Measurements from ENCODE around the gene TMOD1. TPM values are rescaled to one million over a fixed set of nuclear protein-coding genes. Genes with fewer than 3 reads are reported as not detected.
"Not testable (repeated sequence)": the region's sequence is repeated elsewhere in the genome, so short reads cannot be mapped to it uniquely, and the experiment has no call there.

The TMOD1 gene
- polyA plus RNA-seq, 1 experiment: 0.10 TPM

DNA sequence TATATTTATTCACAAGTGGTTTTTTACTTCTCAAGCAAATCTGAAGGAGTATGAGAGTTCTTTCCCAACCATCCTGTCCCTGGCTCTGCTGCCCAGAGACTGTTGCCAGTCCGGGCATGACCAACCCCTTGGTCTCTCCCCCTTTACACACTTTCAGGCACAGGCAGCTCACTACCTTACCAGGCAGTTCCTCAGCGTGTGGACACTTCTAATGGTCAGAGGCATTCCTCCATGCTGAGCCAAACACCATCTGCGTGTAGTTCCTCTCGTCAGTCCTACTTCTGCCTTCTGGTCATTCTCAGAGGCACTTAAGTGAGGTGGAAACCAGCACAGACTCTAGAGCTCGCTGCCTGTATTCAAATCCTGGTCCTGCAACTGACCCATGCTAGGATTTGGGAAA, 75.6 kb downstream of the TMOD1 start:
- H3K27ac ChIP-seq (ENCODE audit: low read depth, low read length): no peak overlapping the region
- H3K4me3 ChIP-seq (ENCODE audit: low read depth, low read length): no peak overlapping the region
- CTCF ChIA-PET: interaction anchor here (1.0 kb wide), 1 partner anchor 39 kb away, joined by 3 read pairs; no protein-coding TSS in a partner anchor
- POLR2A ChIA-PET: no interaction called here
- TF ChIP-seq, protein P1, sequence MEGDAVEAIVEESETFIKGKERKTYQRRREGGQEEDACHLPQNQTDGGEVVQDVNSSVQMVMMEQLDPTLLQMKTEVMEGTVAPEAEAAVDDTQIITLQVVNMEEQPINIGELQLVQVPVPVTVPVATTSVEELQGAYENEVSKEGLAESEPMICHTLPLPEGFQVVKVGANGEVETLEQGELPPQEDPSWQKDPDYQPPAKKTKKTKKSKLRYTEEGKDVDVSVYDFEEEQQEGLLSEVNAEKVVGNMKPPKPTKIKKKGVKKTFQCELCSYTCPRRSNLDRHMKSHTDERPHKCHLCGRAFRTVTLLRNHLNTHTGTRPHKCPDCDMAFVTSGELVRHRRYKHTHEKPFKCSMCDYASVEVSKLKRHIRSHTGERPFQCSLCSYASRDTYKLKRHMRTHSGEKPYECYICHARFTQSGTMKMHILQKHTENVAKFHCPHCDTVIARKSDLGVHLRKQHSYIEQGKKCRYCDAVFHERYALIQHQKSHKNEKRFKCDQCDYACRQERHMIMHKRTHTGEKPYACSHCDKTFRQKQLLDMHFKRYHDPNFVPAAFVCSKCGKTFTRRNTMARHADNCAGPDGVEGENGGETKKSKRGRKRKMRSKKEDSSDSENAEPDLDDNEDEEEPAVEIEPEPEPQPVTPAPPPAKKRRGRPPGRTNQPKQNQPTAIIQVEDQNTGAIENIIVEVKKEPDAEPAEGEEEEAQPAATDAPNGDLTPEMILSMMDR (IDR thresholded peaks at IDR 0.05; ENCODE audit: low read depth, low read length): no peak
- H3K27me3 ChIP-seq (ENCODE audit: control insufficient read depth, insufficient read depth, low read length): no peaks in the 10 kb centered on the region
- peaks cover 4% of the 10 kb centered on the region; the same call in 1 of the 2 replicates for H3K9me3 ChIP-seq (ENCODE audit: control insufficient read depth, insufficient read depth, low read length)
- no peak for DNase-seq (ENCODE audit: low read depth, low spot score)

DNA sequence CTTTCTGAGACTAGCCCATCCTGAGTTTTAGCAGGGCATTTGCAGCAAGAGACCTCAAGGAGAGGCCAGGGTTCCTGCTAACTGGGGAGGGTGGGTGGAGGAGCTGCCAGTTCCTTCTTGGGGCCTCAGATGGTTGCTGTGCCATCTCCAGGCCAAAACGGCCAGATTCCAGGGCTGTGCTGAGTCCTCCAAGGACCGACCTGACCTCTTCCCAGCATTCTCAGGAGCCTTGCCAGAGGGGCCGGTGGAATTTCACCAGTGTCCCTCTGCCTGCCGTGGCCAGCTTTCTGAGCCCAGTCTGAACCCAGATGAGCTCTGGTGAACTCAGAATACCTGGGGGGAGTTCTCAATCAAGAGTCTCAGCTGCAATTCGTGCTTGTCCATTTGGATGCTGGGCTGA, 77.4 kb downstream of the TMOD1 start:
- Histone ChIP-seq H3K4me3 (ENCODE audit: low read depth, low read length) (no peak overlapping the region), H3K27me3 (ENCODE audit: control insufficient read depth, insufficient read depth, low read length) (no peaks in the 10 kb centered on the region), H3K9me3 (ENCODE audit: control insufficient read depth, insufficient read depth, low read length) (no peaks in the 10 kb centered on the region; the same call in 1 of the 2 replicates), H3K27ac (ENCODE audit: low read depth, low read length) (no peak overlapping the region)
- TF ChIP-seq, protein P1 (IDR thresholded peaks at IDR 0.05; ENCODE audit: low read depth, low read length): no peak
- no peak for DNase-seq (ENCODE audit: low read depth, low spot score)
- ChIA-PET POLR2A (no interaction called here), CTCF (interaction anchor here (1.2 to 1.4 kb wide), 3 partner anchors 20 to 110 kb away, joined by 3 to 8 read pairs (median 3); no protein-coding TSS in a partner anchor)

DNA sequence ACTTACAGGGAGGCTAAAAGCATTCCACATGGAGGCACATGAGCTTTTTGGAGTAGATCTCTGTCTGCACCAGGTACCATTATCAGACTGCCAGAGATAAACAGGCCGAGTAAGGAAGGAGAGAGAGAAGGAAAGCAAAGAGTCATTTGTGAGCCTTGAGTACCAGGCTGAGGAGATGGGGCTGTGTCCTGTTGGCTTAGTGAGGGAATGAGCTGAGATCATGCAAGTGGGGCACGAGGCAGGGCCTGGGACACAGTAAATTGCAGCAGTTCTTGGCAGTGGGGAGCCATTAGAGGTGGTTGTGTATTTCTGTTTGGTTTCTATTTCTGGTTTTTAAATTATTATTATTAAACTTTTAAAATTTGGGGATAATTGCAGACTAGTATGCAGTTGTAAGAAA, 78.4 kb downstream of the TMOD1 start:
- TF ChIP-seq, protein P1 (IDR thresholded peaks at IDR 0.05; ENCODE audit: low read depth, low read length): no peak
- Histone ChIP-seq H3K4me3 (ENCODE audit: low read depth, low read length) (no peak overlapping the region), H3K9me3 (ENCODE audit: control insufficient read depth, insufficient read depth, low read length) (no peaks in the 10 kb centered on the region), H3K27ac (ENCODE audit: low read depth, low read length) (no peak overlapping the region), H3K27me3 (ENCODE audit: control insufficient read depth, insufficient read depth, low read length) (no peaks in the 10 kb centered on the region)
- DNase-seq (ENCODE audit: low read depth, low spot score): no peak
- ChIA-PET POLR2A (no interaction called here), CTCF (interaction anchor here (1.2 to 1.4 kb wide), 3 partner anchors 19 to 111 kb away, joined by 3 to 8 read pairs (median 3); no protein-coding TSS in a partner anchor)

DNA sequence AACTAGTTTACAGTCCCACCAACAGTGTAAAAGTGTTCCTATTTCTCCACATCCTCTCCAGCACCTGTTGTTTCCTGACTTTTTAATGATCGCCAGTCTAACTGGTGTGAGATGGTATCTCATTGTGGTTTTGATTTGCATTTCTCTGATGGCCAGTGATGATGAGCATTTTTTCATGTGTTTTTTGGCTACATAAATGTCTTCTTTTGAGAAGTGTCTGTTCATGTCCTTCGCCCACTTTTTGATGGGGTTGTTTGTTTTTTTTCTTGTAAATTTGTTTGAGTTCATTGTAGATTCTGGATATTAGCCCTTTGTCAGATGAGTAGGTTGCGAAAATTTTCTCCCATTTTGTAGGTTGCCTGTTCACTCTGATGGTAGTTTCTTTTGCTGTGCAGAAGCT, 80.1 kb downstream of the TMOD1 start:
- H3K27me3 ChIP-seq (ENCODE audit: control insufficient read depth, insufficient read depth, low read length); H3K27ac ChIP-seq (ENCODE audit: low read depth, low read length); H3K4me3 ChIP-seq (ENCODE audit: low read depth, low read length); CTCF ChIA-PET; H3K9me3 ChIP-seq (ENCODE audit: control insufficient read depth, insufficient read depth, low read length); POLR2A ChIA-PET; DNase-seq (ENCODE audit: low read depth, low spot score): not testable (repeated sequence)

DNA sequence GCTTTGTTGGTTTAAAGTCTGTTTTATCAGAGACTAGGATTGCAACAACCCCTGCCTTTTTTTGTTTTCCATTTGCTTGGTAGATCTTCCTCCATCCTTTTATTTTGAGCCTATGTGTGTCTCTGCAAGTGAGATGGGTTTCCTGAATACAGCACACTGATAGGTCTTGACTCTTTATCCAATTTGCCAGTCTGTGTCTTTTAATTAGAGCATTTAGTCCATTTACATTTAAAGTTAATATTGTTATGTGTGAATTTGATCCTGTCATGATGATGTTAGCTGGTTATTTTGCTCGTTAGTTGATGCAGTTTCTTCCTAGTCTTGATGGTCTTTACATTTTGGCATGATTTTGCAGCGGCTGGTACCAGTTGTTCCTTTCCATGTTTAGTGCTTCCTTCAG, 83.3 kb downstream of the TMOD1 start:
- POLR2A ChIA-PET; DNase-seq (ENCODE audit: low read depth, low spot score): not testable (repeated sequence)

DNA sequence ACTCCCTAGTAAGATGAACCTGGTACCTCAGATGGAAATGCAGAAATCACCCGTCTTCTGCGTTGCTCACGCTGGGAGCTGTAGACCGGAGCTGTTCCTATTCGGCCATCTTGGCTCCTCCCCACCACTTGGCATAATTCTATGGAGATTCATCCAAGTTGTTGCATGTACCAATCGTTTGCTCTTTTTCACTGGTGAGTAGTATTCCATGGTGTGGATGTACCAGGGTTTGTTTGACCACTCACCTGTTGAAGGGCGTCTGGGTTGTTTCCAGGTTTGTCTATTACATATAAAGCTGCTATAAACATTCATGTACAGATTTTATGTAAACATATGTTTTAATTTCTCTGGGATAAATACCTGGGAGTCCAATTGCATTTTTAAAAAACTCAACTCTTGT, 85.4 kb downstream of the TMOD1 start:
- H3K27ac ChIP-seq (ENCODE audit: low read depth, low read length); DNase-seq (ENCODE audit: low read depth, low spot score); H3K9me3 ChIP-seq (ENCODE audit: control insufficient read depth, insufficient read depth, low read length); POLR2A ChIA-PET; H3K4me3 ChIP-seq (ENCODE audit: low read depth, low read length); H3K27me3 ChIP-seq (ENCODE audit: control insufficient read depth, insufficient read depth, low read length): not testable (repeated sequence)
- CTCF ChIA-PET: interaction anchor here (2.2 kb wide), 1 partner anchor 12 kb away, joined by 12 read pairs; no protein-coding TSS in a partner anchor

More for the DNA sequence above, 83.3 kb downstream of the TMOD1 start:
- CTCF ChIA-PET; H3K27ac ChIP-seq (ENCODE audit: low read depth, low read length); H3K27me3 ChIP-seq (ENCODE audit: control insufficient read depth, insufficient read depth, low read length); H3K9me3 ChIP-seq (ENCODE audit: control insufficient read depth, insufficient read depth, low read length); H3K4me3 ChIP-seq (ENCODE audit: low read depth, low read length): not testable (repeated sequence)
